Activated T-helper 1 cell treated with anti-CD3 and anti-CD28 coated beads, Interleukin-2, amount 50 U/mL, for 16 hours (primary cell): ENCODE results near the gene GABBR1.
"Not testable (repeated sequence)": the region's sequence is repeated elsewhere in the genome, so short reads cannot be mapped to it uniquely, and the experiment has no call there.

Experiments
- DNase-seq, 2 donors: peaks; one replicate each; pipeline ENCODE4 v3.0.0-alpha.2; 2020; ENCODE audit warnings: low read depth in 1 of 2, low spot score in 1 of 2

GABBR1 gene

DNA sequence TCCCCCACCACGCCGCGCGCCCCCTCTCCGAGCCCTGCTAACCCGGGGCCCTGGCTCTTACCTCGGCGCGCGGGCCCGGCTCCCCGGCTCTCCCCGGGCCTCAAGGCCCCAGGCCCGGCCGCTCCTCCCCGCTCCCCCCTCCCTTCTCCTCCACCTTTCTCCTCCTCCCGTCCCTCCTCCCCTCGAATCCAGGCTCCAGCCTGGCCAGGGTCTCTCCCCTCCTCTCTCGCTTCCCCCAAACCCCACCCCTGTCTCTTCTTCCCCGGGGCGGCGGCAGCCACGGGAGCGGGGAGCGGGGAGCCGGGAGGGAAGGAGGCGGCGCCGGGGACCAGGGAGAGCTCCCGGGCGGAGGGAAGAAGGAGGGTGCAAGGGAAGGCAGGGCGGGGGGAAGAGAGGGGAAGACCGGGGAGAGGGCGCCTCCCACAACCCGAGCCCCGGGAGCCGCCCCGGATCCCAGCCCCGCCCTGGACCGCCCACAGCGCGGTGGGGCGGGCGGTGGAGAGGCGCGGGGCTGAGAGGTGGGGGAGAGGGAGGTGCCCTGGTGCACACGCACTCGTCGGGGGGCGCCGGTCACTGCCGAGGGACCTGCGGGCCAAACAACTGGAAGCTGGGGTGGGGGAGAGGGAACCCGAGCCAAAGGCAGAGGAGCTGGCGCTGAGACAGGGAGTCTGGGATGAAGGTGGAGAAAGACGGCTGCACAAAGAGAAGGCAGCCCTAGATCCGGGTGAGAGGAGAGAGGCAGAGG lies at the start of gene GABBR1:
GABBR1 (minus strand) TSS at position 395 of the 745 bp plus-strand sequence. CDS start 798 bp downstream, outside the sequence.
- peak; percentile 41 to 68 for DNase-seq

GRCh38 chr6:29681811-29682210 lies 48.8 kb upstream of the GABBR1 start:
- no peak for DNase-seq

- DNase-seq: no peak
Observed at GRCh38 chr6:29680904-29681303, 47.9 kb upstream of the GABBR1 start, which contains the start of gene ZFP57. ZFP57 (minus strand) TSS chr6:29681152; CDS start chr6:29677003, 4,149 bp downstream.

DNA sequence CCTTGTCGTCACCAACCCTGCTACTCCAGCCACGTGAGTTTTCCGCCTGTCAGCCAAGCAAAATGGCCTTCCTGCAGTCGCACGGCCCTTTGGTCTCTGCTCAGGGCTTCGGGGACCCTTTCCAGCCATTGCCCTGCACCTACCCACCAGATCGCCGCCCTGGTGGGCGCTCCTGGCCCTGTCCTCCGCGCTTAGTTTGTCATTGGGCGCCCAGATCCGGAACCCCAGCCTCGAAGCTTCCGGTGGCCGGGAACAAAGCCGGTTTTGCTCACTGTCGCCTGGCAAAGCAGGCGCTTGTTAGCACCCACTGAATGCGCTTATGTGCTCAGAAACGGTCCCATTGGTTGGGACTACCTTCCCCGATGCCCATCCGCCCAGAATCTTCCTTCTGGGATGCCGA lies 47.4 kb upstream of the GABBR1 start:
- no peak for DNase-seq

DNA sequence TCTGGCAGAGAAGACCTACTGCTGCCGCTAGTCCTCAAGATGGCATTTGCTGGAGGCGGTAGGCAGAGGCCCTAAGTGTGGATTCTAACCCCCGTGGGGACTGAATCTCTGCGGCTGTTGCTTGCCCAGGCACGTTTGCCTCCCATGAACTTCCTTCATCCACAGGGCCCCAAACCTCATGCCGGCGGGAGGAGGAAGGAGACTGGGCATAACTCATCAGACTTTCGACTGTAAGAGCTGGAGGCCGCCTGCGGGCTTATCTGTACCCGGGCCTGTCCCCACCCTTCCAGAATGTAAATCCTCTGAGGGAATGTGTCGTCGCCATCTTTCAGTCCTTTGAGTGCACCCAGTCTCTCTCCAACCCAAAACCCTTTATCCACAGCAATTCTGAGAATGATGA lies 47.0 kb upstream of the GABBR1 start:
- no peak for DNase-seq

DNA sequence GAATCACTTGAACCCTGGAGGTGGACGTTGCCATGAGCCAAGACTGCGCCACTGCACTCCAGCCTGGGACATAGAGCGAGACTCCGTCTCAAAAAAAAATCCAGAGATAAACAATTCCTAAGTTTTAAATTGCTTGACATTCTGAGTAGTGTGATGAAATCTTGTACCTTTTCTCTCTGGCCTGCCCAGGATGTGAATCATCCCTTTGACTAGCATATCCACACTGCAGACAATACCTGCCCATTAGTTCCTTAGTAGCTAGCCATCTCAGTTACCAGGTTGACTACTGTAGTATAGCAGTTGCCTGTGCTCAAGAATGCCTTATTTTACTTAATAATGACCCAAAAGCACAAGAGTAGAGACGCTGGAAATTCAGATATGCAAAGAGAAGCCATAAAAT lies 45.1 kb upstream of the GABBR1 start:
- no peak for DNase-seq

GRCh38 chr6:29676981-29677601 lies 44.1 kb upstream of the GABBR1 start:
- DNase-seq: no peak

DNA sequence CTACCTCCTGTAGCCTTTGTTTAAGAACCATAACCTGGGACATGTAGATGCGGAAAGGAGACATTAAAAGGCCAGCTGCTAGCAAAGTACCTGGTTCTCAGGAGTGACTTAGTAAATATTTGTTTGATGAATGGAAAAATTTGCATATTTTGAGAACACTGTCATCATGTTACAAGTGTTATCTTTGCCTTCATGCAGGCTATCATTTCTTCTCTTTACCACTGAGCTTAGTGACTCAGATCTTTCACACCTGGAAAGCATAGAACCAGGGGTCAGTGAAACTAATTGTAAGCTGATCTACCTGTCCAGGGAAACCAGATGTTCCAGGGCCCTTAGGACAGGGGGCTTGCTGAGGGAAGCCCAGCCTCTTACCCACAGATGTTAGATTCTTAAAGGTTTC lies 42.6 kb upstream of the GABBR1 start:
- DNase-seq: no peak

DNA sequence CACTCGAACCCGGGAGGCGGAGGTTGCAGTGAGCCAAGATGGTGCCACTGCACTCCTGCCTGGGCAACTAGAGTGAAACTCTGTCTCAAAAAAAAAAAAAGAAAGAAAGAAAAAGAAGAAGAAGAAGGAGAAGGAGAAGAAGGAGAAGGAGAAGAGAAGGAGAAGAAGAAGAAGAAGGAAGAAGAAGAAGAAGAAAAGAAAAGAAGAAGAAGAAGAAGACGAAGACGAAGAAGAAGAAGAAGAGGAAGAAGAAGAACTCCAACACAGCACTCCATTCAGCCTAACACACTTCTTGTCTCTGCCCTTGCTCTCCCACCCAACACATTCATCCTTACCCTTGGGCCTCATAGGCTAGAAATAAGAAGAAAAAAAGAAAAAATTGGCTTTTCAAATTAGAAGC lies 41.0 kb upstream of the GABBR1 start:
- no peak for DNase-seq

DNA sequence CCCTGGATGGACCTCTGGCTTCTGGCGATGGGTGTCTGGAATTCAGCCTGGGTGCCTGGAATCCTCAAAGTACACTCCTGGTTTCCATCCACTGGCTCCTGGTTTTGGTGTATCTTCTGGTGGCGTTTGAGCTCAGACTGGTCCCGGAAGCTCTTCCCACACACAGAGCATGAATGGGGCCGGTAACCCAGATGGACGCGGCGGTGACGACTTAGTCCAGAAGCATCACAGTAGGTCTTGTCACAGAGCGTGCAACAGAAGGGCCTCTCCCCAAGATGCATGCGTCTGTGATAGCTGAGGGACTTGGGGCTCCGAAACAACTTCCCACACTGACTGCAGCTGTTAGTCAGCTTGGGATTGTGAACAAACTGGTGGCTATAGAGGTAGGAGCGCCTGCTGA lies 40.2 kb upstream of the GABBR1 start:
- DNase-seq: no peak

- DNase-seq: not testable (repeated sequence)
Observed at GRCh38 chr6:29672116-29672515, 39.1 kb upstream of the GABBR1 start.

DNA sequence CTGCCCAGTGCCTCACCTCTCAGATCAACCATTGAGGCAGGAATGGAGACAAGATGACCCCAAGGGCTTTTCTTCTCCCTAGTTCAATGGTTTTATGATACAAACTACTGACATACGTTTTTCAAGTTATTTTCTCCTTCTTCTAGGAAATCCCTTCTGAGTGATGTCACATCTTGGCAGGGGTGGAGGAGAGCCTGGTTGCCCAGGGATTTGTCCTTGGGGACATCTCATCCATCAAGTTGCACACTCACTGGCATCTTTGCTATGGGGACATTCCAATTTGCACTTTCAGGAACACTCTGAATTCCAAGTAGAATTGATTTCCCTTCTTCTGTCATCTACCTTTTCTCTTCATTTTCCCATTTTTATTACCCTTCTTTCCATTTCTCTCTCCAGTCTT lies 38.0 kb upstream of the GABBR1 start:
- DNase-seq: no peak

DNA sequence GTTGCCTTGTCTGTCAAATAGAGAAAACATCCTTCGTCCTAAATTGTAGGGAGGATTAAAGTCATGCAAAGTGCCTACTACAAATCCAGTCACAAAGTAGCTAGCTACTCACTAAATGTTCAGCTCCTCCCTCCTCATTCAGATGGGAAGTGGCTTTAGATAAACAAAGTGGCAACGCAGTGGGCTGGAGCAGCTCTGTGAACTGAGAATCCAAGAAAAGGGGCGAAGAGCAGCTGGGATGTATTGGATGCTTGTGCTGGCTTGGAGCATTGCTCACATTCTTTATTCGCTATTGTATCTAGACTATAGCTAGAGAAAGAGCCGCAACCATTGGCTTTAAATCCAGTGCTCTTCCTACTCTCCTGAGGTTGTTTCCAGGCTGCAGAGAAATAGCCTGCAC lies 34.2 kb upstream of the GABBR1 start:
- DNase-seq: no peak

GRCh38 chr6:29666826-29667130 lies 33.8 kb upstream of the GABBR1 start:
- no peak for DNase-seq

GRCh38 chr6:29665942-29666825 lies 33.2 kb upstream of the GABBR1 start:
- no peak for DNase-seq

- DNase-seq: no peak
Observed at GRCh38 chr6:29663300-29664042, 30.5 kb upstream of the GABBR1 start.

GRCh38 chr6:29661502-29662141 lies 28.6 kb upstream of the GABBR1 start:
- DNase-seq: not testable (repeated sequence)

- DNase-seq: no peak
Observed at GRCh38 chr6:29661071-29661470, 28.1 kb upstream of the GABBR1 start.

- DNase-seq: no peak
Observed at GRCh38 chr6:29656798-29657197, 23.8 kb upstream of the GABBR1 start, which contains the start of gene MOG. MOG (plus strand) TSS chr6:29657092; CDS start chr6:29657210, 118 bp downstream.

GRCh38 chr6:29656157-29656556 lies 23.2 kb upstream of the GABBR1 start:
- DNase-seq: no peak

GRCh38 chr6:29655658-29656057 lies 22.7 kb upstream of the GABBR1 start:
- DNase-seq: no peak
